Measurements from ENCODE around the gene NANOS3.

Gene NANOS3

DNA sequence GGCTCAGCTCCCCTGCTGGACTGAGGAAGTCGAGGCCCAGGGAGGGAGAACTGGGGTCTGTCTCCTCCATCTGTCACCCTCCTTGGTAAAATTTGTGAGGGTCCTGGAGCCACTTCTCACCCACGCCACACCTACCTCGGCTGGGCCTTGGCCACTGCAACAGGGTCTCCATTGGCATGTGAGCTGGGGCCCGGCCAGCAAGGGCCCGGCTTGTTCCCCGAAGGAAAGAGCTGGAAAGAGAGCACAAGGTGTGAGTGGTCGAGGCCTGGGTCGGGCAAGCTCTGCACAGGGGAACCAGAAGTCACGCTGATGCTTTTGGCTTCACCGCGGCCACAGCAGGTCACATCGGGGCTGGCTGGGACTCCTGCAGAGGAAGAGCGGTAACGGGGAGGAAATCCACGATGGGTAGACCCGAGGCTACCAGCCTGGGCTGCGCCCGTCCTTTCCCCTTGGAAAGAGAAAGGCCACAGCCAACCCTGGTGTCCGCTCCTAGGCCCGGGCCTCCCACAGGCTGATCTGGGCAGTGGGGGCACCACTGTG is 9.0 kb downstream of the NANOS3 start:
- DNase-seq (ENCODE audit: low read depth, low spot score), result no peak

DNA sequence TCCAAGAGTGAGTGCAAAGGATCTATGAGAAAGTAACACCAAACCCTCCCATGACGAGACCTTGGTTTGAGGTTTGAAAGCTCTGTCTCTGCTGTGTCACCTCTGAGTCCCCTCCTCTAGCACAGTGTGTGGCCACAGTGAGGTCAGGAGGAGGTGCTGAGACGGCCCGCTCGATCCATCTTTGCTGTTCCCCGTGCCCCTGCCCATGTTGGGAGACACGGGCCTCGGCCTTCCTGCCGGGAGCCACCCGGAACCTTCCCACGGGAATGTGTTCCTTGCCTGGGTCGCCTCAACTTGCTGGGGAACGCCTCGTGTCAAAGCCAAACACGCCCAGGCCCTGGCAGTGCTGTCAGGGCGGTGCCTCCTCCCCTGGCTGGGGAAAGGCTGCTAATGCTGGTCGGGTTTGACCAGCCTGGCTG is 10.1 kb downstream of the NANOS3 start:
- no peak for DNase-seq (ENCODE audit: low read depth, low spot score)

DNA sequence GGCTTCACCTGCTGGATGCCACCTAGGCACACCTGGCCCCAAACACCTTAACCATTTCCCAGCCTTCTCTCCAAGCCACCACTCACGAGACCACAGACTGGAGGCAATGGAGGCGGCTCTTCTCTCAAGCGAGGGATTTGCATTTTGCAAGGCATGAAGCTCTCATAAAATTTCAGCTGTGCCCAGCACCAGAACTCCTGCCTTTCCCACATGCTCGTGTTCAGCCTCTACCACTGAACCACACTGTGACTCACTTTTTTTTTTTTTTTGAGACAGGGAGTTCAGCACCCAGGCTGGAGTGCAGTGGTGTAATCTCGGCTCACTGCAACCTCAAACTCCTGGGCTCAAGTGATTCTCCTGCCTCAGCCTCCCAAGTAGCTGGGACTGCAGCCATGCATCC is 10.6 kb downstream of the NANOS3 start:
- no peak for DNase-seq (ENCODE audit: low read depth, low spot score)

DNA sequence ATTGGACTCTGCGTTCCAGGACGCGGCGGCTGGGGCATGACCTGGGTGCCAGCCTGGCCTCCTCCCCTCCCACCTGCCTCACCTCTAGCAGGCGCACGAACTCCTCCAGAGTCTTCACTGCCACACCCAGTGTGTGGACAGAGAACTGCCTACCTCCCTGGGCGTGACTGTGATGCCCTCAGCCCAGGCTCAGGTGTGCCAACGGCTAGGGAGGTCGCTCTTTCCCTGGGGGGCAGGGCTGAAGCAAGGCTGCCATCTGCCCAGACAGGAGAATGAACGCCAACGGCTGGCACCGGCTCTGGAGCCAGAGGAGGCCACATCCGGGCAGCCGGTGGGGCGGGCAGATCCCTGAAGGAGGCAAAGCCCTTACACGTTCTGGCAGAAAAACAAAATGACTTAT is 11.3 kb downstream of the NANOS3 start:
- DNase-seq (ENCODE audit: low read depth, low spot score), result no peak

DNA sequence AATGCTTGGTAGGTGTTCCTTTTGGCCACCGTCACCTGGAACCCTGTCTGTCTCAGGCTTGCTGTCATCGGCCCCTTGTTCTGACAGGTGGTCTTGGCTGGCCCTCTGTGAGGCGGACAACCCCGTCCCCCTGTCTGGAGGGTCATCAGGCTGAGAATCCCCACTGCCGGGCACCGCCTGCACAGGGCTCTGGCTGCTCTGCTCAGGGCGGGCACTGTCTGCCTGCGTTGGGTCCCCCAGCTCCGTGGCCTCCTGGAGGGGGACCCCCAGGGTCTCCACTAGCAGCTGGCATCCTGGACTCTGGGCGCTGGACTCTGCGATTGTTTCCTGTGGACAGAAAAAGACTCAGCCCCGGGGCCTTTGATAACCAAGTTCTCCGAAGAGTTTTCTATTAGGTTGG is 13.2 kb downstream of the NANOS3 start:
- no peak for DNase-seq (ENCODE audit: low read depth, low spot score)

DNA sequence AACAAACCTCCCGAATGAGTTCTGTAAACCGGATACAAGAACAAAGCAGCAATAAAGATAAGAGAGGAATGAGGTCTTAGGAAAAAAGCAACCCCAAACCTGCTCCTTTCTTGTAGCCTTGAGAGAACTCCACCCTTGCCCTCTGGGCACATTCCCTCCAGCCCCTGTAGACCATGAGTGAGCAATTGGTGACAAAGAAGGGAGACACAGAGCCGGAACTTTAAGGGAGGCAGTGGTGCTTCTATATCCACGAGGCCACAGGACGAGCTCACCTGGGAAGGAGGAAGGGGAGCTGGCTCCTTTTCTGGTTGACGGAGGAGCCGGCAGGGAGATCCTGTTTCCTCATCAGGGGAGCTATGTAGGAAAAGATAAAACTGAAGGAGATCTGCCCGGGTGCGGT is 15.9 kb downstream of the NANOS3 start:
- DNase-seq (ENCODE audit: low read depth, low spot score), result no peak

DNA sequence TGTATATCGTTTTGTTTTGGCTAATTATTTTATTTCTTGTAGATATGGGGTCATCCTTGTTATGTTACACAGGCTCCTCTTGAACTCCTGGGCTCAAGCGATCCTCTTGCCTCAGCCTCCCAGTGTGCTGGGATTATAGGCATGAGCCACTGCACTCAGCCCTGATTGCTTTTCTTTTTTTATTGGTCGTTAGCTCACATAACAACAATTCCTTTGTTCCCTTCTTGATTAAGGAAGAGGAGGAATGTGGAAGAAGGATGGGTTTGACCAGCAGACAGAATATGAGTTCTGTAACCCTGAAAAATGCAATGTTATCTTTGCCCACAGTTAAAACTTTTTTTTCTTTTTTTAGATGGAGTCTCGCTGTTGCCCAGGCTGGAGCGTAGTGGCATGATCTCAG is 17.6 kb downstream of the NANOS3 start:
- no peak for DNase-seq (ENCODE audit: low read depth, low spot score)

DNA sequence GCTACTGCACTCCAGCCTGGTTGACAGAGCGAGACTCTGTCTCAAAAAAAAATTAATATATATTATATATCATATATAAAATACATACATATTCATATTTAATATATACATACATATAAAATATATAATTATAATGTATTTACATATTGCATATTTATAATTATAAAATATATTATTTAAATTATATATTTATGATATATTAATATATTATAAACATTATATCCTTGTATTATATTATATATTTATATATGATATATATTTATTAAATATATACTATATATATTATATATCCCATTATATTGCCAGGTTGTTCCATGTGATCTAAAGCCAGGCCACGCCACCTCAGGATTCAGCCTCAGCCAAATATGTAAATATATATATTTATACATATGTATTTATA is 19.3 kb downstream of the NANOS3 start:
- DNase-seq (ENCODE audit: low read depth, low spot score), result no peak

DNA sequence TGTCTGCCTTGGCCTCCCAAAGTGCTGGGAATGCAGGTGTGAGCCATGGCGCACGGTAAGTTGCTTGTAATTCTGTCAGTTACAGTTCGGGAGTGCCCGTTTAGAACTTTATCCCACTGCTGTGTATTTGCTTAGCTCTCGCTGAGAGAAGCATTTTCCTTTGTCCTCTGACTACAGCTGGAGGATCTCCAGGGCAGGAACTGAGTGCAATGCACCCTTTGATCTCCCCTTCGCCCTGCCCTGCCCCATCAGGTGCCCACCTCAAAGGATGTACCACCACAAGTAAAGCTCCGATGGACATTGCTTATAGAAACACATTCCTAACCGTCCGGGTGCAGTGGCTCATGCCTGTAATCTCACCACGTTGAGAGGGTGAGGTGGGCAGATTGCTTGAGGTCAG is 22.5 kb downstream of the NANOS3 start:
- no peak for DNase-seq (ENCODE audit: low read depth, low spot score)

DNA sequence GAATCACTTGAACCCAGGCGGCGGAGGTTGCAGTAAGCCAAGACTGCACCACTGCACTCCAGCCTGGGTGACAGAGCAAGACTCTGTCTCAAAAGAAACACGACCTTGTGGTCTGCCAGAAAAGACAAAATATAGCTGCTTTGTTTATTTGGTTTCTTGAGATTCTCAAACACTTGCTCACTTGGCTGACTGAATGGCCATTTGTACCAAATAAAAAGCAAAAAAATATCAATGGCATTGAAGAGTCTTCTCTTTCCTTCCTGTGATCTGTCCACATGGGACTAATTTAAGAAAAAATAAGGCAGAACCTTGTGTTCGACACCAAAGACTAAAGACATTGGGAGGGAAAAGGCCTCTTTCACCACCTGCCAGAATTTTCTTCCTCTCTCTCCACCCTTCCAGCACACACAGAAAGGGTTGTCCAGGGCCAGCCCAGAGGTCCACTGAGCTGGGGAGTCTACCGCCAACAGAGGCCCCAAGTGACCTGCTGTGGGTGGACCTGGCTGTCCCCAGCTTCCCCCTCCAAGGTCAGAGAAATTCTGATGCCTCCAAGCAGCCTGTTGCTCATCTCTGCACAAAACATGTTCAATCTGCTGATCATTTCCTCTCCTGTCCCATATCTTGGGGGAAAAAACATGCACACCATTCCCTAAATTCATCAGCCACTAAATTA is 23.1 kb downstream of the NANOS3 start:
- no peak for DNase-seq (ENCODE audit: low read depth, low spot score)

DNA sequence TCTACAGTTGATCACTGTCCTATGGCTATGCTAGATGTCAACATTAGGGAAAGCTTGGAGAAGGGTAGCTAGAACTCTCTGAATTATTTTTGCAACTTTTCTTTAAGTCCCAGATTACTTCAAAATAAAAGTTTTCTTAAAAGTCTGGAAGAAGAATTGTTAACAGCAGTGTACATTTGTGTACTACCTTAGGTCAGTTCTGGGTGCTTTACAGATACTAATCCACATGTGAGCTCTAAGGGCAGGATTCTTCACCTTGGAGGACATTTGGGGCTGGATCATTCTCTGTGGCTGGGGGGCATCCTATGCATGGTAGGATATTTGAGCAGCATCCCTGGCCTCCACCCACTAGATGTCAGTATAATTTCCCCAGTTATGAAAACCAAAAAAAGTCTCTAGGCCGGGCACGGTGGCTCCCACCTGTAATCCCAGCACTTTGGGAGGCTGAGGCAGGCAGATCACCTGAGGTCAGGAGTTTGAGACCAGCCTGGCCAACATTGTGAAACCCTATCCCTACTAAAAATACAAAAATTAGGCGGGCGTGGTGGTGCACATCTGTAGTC is 26.1 kb downstream of the NANOS3 start:
- DNase-seq (ENCODE audit: low read depth, low spot score), result no peak

DNA sequence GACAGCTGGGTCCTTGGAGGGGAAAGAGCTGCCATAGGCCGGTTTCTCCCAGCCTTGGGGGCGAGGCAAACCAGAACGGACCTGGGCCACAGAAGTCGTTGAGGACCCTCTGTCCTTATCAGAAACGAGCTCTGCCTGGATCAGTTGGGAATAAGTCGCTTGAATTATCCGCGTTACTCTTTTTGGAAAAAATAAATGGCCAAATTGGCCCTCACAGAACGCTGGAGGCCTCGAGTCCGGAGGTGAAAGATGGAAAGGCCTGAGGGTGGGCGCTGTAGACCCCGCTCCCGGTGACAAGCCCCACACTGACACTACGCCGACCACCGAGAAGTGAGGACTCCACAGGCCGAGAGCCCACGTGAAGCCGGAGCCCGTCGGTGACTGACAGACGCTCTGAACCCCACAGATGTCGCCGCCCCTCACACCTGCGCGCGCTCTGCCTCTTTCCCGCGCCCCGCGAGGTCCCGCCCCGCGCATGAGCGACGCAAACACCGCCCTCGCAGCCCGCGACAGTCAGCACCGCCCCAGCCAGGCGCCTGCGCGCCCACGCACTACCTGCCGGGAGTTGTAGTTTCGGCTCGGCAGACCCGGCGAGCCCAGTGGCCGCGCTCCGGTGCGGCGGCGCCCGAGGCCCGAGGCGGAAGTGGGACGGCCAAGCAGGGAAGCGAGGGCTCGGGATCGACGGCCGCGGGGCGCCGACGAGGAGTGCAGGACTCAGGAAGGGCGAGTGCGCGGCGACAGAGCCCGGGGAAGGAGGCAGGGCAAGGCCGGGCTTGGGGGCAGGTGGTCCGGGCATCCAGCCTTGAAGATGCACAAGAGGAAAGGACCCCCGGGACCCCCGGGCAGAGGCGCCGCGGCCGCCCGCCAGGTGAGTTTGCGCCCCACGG is 28.9 kb downstream of the NANOS3 start, which contains the start of the genes BRME1 and CC2D1A:
TSS of gene BRME1 (minus strand) at position 484 of the 887 bp plus-strand sequence. CDS start 1,225 bp downstream, outside the sequence.
TSS of gene CC2D1A (plus strand) at position 568 of the 887 bp plus-strand sequence. CDS start at position 809, 241 bp downstream.
- peak; percentile 31 for DNase-seq (ENCODE audit: low read depth, low spot score)

DNA sequence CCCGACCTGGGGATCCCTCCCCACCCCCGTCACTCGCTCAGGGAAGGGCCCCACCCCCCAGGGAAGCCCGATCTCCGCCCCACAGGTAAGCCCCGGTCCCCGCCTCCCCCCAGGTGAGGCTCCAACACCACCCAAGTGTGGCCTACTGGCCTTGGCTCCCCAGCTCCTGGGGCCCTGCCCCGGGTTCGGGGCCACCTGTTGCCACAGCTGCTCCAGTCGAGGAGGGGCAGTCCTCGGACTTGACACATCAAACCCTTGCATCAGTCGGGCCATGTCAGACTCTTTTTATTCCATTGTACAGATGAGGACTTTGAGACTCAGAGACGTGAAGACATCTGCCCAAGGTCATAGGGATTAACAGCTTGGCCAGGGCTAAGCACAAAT is 29.6 kb downstream of the NANOS3 start:
- DNase-seq (ENCODE audit: low read depth, low spot score), result no peak

DNA sequence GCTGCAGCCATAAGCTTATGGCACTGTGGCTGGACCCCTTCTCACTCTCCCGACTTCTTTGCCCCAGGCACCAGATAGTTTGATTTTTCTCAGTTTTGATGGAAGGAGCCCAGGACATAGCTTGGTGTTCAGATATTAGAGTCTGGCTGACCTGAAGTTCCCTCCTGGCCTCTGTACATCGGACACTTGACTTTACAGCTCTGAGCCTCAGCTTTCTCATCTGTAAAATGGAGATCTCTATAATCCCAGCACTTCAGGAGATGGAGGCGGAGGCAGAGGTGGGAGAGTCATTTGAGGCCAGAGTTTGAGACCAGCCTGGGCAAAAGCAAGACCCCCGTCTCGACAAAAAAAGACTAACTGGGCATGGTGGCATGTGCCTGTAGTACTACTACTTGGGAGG is 30.0 kb downstream of the NANOS3 start:
- DNase-seq (ENCODE audit: low read depth, low spot score), result no peak

DNA sequence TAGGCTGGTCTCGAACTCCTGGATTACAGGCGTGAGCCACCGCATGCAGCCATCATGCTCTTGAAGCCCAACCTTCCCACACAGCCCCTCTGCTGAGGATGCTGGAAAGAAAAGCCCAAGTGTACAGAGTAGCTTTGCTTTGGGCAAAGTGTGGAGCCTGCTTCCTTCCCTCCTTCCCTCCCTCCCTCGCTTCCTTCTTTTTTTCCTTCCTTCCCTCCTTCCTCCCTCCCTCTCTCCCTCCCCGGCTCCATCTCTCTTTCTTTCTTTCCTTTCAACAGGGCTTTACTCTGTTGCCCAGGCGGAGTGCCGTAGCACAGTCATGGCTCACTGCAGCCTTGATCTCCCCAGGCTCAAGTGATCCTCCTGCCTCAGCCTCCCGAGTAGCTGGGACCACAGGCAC is 31.7 kb downstream of the NANOS3 start:
- DNase-seq (ENCODE audit: low read depth, low spot score), result no peak

DNA sequence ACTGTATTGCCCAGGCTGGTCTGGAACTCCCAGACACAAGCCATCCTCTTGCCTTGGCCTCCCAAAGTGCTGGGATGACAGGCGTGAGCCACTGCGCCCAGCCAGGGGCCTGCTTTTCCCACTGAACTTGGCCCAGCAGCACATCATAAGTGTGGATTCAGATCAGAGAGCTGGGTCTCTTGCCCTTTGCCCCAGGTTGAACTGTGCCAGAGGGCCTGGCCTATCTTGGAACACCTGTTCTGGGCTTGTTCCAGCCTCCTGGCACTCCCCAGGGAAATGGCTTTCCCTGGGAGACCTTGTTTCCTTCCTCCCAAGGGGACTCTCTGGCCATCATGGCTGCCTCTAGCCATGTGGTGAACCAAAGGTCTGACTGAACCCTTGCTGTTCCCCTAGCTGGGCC is 32.5 kb downstream of the NANOS3 start:
- DNase-seq (ENCODE audit: low read depth, low spot score), result no peak

DNA sequence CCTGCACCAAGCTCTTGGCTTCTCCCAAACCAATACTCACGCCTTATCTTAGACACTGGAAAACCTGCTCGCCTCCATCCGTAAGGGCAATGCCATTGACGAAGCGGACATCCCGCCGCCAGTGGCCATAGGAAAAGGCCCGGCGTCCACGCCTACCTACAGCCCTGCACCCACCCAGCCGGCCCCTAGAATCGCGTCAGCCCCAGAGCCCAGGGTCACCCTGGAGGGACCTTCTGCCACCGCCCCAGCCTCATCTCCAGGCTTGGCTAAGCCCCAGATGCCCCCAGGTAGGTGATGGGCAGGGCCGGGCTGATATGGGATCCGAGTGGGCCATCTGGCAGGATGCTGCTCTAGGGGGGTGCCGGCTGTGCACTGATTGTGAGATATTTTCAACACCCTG is 36.4 kb downstream of the NANOS3 start:
- DNase-seq (ENCODE audit: low read depth, low spot score), result no peak

DNA sequence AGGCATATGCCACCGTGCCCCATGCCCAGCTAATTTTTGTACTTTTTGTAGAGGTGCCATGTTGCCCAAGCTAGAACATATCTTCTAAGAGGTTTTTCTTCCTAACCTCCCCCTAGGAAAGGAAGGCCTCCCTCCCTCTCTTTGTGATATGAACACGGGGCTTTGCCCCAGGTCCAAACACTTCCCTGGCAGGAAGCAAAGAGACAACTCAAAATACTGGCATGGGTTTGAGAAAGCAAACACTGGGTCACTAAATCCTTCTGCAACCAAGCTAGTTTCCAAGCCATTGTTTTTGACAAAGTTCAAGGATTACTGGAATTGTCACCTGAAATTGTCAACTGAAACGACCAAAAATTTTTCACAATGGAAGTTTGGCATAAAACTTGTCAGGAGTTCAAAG is 37.8 kb downstream of the NANOS3 start:
- DNase-seq (ENCODE audit: low read depth, low spot score), result no peak

DNA sequence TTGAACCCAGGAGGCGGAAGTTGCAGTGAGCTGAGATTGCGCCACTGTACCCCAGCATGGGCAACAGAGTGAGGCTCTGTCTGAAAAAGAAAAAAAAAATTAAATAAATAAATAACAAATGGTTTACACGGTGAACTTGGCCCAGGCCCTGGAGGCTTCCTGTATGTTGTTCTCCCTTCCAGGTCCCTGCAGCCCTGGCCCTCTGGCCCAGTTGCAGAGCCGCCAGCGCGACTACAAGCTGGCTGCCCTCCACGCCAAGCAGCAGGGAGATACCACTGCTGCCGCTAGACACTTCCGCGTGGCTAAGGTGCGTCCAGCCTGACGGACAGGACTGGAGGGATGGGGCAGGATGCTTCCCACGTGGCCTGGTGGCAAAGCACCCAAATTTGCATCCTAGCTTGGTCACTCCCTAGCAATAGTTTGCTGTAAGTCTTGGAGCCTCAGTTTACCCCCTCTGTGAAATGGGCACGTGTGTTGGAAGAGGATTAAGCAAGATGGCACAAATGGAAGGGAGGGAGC is 41.0 kb downstream of the NANOS3 start:
- DNase-seq (ENCODE audit: low read depth, low spot score), result no peak

DNA sequence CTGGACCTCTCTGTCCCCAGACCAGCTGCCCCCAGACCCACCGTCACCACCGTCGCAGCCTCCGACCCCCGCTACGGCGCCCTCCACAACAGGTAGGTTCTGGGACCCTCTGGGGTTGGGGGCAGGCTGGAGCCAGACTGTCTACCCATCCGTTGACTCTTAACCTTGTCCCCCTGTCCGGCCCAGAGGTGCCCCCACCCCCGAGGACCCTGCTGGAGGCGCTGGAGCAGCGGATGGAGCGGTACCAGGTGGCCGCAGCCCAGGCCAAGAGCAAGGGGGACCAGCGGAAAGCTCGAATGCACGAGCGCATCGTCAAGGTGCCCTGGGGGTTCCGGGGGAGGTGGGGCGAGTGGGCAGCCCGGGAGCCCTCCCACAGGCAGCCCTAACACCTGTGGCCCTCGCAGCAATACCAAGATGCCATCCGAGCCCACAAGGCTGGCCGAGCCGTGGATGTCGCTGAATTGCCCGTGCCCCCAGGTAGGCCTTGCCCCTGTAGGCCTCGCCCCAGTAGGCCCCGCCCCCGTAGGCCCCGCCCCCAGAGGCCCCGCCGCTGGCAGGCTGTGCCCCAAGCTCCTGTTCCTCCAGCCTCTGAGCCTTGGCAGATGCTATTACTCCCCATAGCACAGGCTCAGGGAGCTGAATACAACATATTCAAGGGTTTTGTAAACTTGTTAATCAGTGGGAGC is 41.9 kb downstream of the NANOS3 start:
- no peak for DNase-seq (ENCODE audit: low read depth, low spot score)

DNA sequence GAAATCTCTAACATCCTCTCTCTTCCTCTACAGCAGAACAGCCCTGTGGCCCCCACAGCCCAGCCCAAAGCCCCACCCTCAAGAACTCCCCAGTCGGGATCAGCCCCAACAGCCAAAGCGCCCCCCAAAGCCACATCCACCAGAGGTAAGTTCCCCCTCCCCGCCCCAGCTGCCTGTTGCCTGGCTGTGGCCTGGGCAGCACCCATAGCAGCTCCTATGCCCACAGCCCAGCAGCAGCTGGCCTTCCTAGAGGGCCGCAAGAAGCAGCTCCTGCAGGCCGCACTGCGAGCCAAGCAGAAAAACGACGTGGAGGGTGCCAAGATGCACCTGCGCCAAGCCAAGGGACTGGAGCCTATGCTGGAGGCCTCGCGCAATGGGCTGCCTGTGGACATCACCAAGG is 43.6 kb downstream of the NANOS3 start:
- DNase-seq (ENCODE audit: low read depth, low spot score), result no peak

Data from smooth muscle cell of the brain vasculature (primary cell).